C4-2B (cell line): ENCODE measurements around the gene GPC5.

Source experiments
- CTCF ChIP-seq: fragments of 450-650 bp; conservative IDR thresholded peaks from 2 replicates; pipeline ENCODE4 v1.5.1; 2017; ENCODE audit warnings: mild to moderate bottlenecking
- ZFX ChIP-seq: fragments of 450-650 bp; IDR thresholded peaks from 2 replicates; pipeline ENCODE4 v1.6.1; 2017

GRCh38 chr13:91729859-91730258 is 331.4 kb downstream of the GPC5 start:
- TF ChIP-seq CTCF = no peak
- no peak for TF ChIP-seq ZFX
